ENCODE data around the gene ASPSCR1.
"Not testable (repeated sequence)": the region's sequence is repeated elsewhere in the genome, so short reads cannot be mapped to it uniquely, and the experiment has no call there.

ASPSCR1 gene

GRCh38 chr17:82033359-82034085, 56.1 kb downstream of the ASPSCR1 start:
- Histone ChIP-seq H3K4me3 (ENCODE audit: low read depth in 1 of 5, low read length in 5 of 5) (no peak overlapping the region), H3K9me3 (ENCODE audit: control insufficient read depth in 5 of 5, low read length in 5 of 5) (no peaks in the 10 kb centered on the region), H3K27me3 (ENCODE audit: control insufficient read depth in 5 of 5, insufficient read depth in 4 of 5, low read length in 5 of 5) (peaks cover 0 to 7% (median 0%) of the 10 kb centered on the region in 5 donors), H3K9ac (ENCODE audit: low read length in 5 of 5) (no peak overlapping the region), H3K36me3 (ENCODE audit: control insufficient read depth in 5 of 5, insufficient read depth in 5 of 5, low read length in 5 of 5) (peaks cover 0 to 3% (median under 1%) of the 10 kb centered on the region in 5 donors), H3K4me1 (ENCODE audit: control insufficient read depth in 5 of 5, insufficient read depth in 5 of 5, low read length in 5 of 5) (peaks cover 4 to 52% (median 47%) of the 10 kb centered on the region in 5 donors), H3K27ac (ENCODE audit: low read depth, low read length) (no peak overlapping the region)

GRCh38 chr17:82034371-82035011, 57.1 kb downstream of the ASPSCR1 start:
- H3K4me3 ChIP-seq (ENCODE audit: low read depth in 1 of 5, low read length in 5 of 5): no peak overlapping the region
- no peak overlapping the region for H3K27ac ChIP-seq (ENCODE audit: low read depth, low read length)
- peaks cover 0 to 3% (median 0%) of the 10 kb centered on the region in 5 donors for H3K36me3 ChIP-seq (ENCODE audit: control insufficient read depth in 5 of 5, insufficient read depth in 5 of 5, low read length in 5 of 5)
- H3K9me3 ChIP-seq (ENCODE audit: control insufficient read depth in 5 of 5, low read length in 5 of 5): no peaks in the 10 kb centered on the region
- H3K9ac ChIP-seq (ENCODE audit: low read length in 5 of 5): no peak overlapping the region
- H3K27me3 ChIP-seq (ENCODE audit: control insufficient read depth in 5 of 5, insufficient read depth in 4 of 5, low read length in 5 of 5): peaks cover 0 to 7% (median 0%) of the 10 kb centered on the region in 5 donors
- H3K4me1 ChIP-seq (ENCODE audit: control insufficient read depth in 5 of 5, insufficient read depth in 5 of 5, low read length in 5 of 5): peaks cover 4 to 55% (median 47%) of the 10 kb centered on the region in 5 donors

- Histone ChIP-seq H3K27ac (ENCODE audit: low read depth, low read length) (no peak overlapping the region), H3K4me1 (ENCODE audit: control insufficient read depth in 5 of 5, insufficient read depth in 5 of 5, low read length in 5 of 5) (peaks cover 4 to 46% (median 41%) of the 10 kb centered on the region in 5 donors), H3K9ac (ENCODE audit: low read length in 5 of 5) (peak overlapping the region in 1 of 5 donors; percentile 41), H3K9me3 (ENCODE audit: control insufficient read depth in 5 of 5, low read length in 5 of 5) (no peaks in the 10 kb centered on the region), H3K27me3 (ENCODE audit: control insufficient read depth in 5 of 5, insufficient read depth in 4 of 5, low read length in 5 of 5) (peaks cover 0 to 7% (median 0%) of the 10 kb centered on the region in 5 donors), H3K36me3 (ENCODE audit: control insufficient read depth in 5 of 5, insufficient read depth in 5 of 5, low read length in 5 of 5) (peaks cover 0 to 3% (median 0%) of the 10 kb centered on the region in 5 donors), H3K4me3 (ENCODE audit: low read depth in 1 of 5, low read length in 5 of 5) (no peak overlapping the region)
Measured at GRCh38 chr17:82035488-82035887, 58.1 kb downstream of the ASPSCR1 start.

GRCh38 chr17:82035956-82036633, 58.7 kb downstream of the ASPSCR1 start:
- no peaks in the 10 kb centered on the region for H3K9me3 ChIP-seq (ENCODE audit: control insufficient read depth in 5 of 5, low read length in 5 of 5)
- H3K36me3 ChIP-seq (ENCODE audit: control insufficient read depth in 5 of 5, insufficient read depth in 5 of 5, low read length in 5 of 5): peaks cover 0 to 3% (median 0%) of the 10 kb centered on the region in 5 donors
- H3K27me3 ChIP-seq (ENCODE audit: control insufficient read depth in 5 of 5, insufficient read depth in 4 of 5, low read length in 5 of 5): peaks cover 0 to 7% (median 0%) of the 10 kb centered on the region in 5 donors
- H3K27ac ChIP-seq (ENCODE audit: low read depth, low read length): no peak overlapping the region
- H3K4me1 ChIP-seq (ENCODE audit: control insufficient read depth in 5 of 5, insufficient read depth in 5 of 5, low read length in 5 of 5): peaks cover 4 to 40% (median 34%) of the 10 kb centered on the region in 5 donors
- peak overlapping the region in 4 of 5 donors; percentile 45 to 70 (median 66) for H3K4me3 ChIP-seq (ENCODE audit: low read depth in 1 of 5, low read length in 5 of 5)
- peak overlapping the region in 3 of 5 donors; percentile 70 to 91 (median 73) for H3K9ac ChIP-seq (ENCODE audit: low read length in 5 of 5)

- Histone ChIP-seq H3K27me3 (ENCODE audit: control insufficient read depth in 5 of 5, insufficient read depth in 4 of 5, low read length in 5 of 5) (peaks cover 0 to 7% (median 0%) of the 10 kb centered on the region in 5 donors), H3K4me1 (ENCODE audit: control insufficient read depth in 5 of 5, insufficient read depth in 5 of 5, low read length in 5 of 5) (peaks cover 4 to 39% (median 32%) of the 10 kb centered on the region in 5 donors), H3K4me3 (ENCODE audit: low read depth in 1 of 5, low read length in 5 of 5) (peak overlapping the region; percentile 45 to 70 (median 67)), H3K36me3 (ENCODE audit: control insufficient read depth in 5 of 5, insufficient read depth in 5 of 5, low read length in 5 of 5) (peaks cover 0 to 3% (median 0%) of the 10 kb centered on the region in 5 donors), H3K27ac (ENCODE audit: low read depth, low read length) (peak overlapping the region; percentile 57), H3K9me3 (ENCODE audit: control insufficient read depth in 5 of 5, low read length in 5 of 5) (no peaks in the 10 kb centered on the region), H3K9ac (ENCODE audit: low read length in 5 of 5) (peak overlapping the region in 4 of 5 donors; percentile 70 to 91 (median 78))
Measured at GRCh38 chr17:82036634-82037091, 59.2 kb downstream of the ASPSCR1 start.

GRCh38 chr17:82037092-82037888, 59.9 kb downstream of the ASPSCR1 start, which contains the start of gene DCXR:
Gene DCXR, minus strand, starts transcription at chr17:82037697. Its CDS starts 15 bp downstream, at chr17:82037682.
- Histone ChIP-seq H3K4me1 (ENCODE audit: control insufficient read depth in 5 of 5, insufficient read depth in 5 of 5, low read length in 5 of 5) (peaks cover 4 to 34% (median 27%) of the 10 kb centered on the region in 5 donors), H3K9ac (ENCODE audit: low read length in 5 of 5) (peak within 1 kb of the TSS in 4 of 5 donors; percentile 70 to 91 (median 78)), H3K36me3 (ENCODE audit: control insufficient read depth in 5 of 5, insufficient read depth in 5 of 5, low read length in 5 of 5) (peaks cover 0 to 3% (median 0%) of the 10 kb centered on the region in 5 donors), H3K4me3 (ENCODE audit: low read depth in 1 of 5, low read length in 5 of 5) (peak within 1 kb of the TSS; percentile 62 to 70 (median 67)), H3K27me3 (ENCODE audit: control insufficient read depth in 5 of 5, insufficient read depth in 4 of 5, low read length in 5 of 5) (peaks cover 0 to 3% (median 0%) of the 10 kb centered on the region in 5 donors), H3K9me3 (ENCODE audit: control insufficient read depth in 5 of 5, low read length in 5 of 5) (no peaks in the 10 kb centered on the region), H3K27ac (ENCODE audit: low read depth, low read length) (peak within 1 kb of the TSS; percentile 57)

- Histone ChIP-seq H3K4me3 (ENCODE audit: low read depth in 1 of 5, low read length in 5 of 5) (peak overlapping the region; percentile 53 to 69 (median 65)), H3K27ac (ENCODE audit: low read depth, low read length) (peak overlapping the region; percentile 40), H3K9ac (ENCODE audit: low read length in 5 of 5) (peak overlapping the region in 2 of 5 donors; percentile 14 to 48), H3K9me3 (ENCODE audit: control insufficient read depth in 5 of 5, low read length in 5 of 5) (no peaks in the 10 kb centered on the region), H3K27me3 (ENCODE audit: control insufficient read depth in 5 of 5, insufficient read depth in 4 of 5, low read length in 5 of 5) (no peaks in the 10 kb centered on the region), H3K36me3 (ENCODE audit: control insufficient read depth in 5 of 5, insufficient read depth in 5 of 5, low read length in 5 of 5) (peaks cover 0 to 3% (median 0%) of the 10 kb centered on the region in 5 donors), H3K4me1 (ENCODE audit: control insufficient read depth in 5 of 5, insufficient read depth in 5 of 5, low read length in 5 of 5) (peaks cover 4 to 29% (median 24%) of the 10 kb centered on the region in 5 donors)
Measured at GRCh38 chr17:82037889-82038195, 60.4 kb downstream of the ASPSCR1 start.

GRCh38 chr17:82038796-82039409, 61.5 kb downstream of the ASPSCR1 start:
- not testable (repeated sequence) for H3K9ac ChIP-seq (ENCODE audit: low read length in 5 of 5)

More at GRCh38 chr17:82038796-82039409, 61.5 kb downstream of the ASPSCR1 start:
- not testable (repeated sequence) for H3K36me3 ChIP-seq (ENCODE audit: control insufficient read depth in 5 of 5, insufficient read depth in 5 of 5, low read length in 5 of 5); H3K9me3 ChIP-seq (ENCODE audit: control insufficient read depth in 5 of 5, low read length in 5 of 5); H3K27ac ChIP-seq (ENCODE audit: low read depth, low read length); H3K27me3 ChIP-seq (ENCODE audit: control insufficient read depth in 5 of 5, insufficient read depth in 4 of 5, low read length in 5 of 5); H3K4me3 ChIP-seq (ENCODE audit: low read depth in 1 of 5, low read length in 5 of 5)
- H3K4me1 ChIP-seq (ENCODE audit: control insufficient read depth in 5 of 5, insufficient read depth in 5 of 5, low read length in 5 of 5): peaks cover 4 to 29% (median 24%) of the 10 kb centered on the region in 5 donors
